H1 (cell line): ENCODE measurements around the gene TBC1D16. TPM values are rescaled to one million over a fixed set of nuclear protein-coding genes. Genes with fewer than 3 reads are reported as not detected.

Source experiments
- SAP30 ChIP-seq: fragments of 300-600 bp; sonication (generic); IDR thresholded peaks from 2 replicates; pipeline ENCODE4 v1.7.1; 2012; ENCODE audit warnings: low read length, moderate library complexity, mild to moderate bottlenecking, inconsistent platforms; ENCODE audit not compliant: insufficient read depth, insufficient replicate concordance
- SIN3A ChIP-seq, 2 experiments: IDR thresholded peaks in 1 of 2; conservative IDR thresholded peaks in 1 of 2; 2 replicates each; pipeline ENCODE4 v1.6.1; 2011 to 2012; ENCODE audit warnings: low read length in 2 of 2, improper control_type of control experiment in 1 of 2, low read depth in 1 of 2, mild to moderate bottlenecking in 1 of 2
- polyA plus RNA-seq, 7 experiments: library from polyadenylated mRNA; depleted of rRNA in 3 of 7; stranded (reverse) in 5 of 7; unstranded in 2 of 7; fragments of >200 nt in 5 of 7; fragments of 200-250 nt in 2 of 7; gene quantifications; 1 replicate in 5 of 7; 2 replicates in 1 of 7; 4 replicates in 1 of 7; pipeline versions ENCODE4 v1.2.1 to v1.2.3, GENCODE V29; 2011 to 2013; ENCODE audit warnings: missing spikeins in 2 of 7, mixed read lengths in 2 of 7
- total RNA-seq: library from RNA; stranded (reverse); fragmentation: NEBNext Ultra II Directional; extraction: Animal tissue kit (Norgen Biotek cat#: 25700); gene quantifications from 2 replicates; pipeline ENCODE4 v1.2.1, GENCODE V29; 2021

TBC1D16 gene
- total and polyA plus RNA-seq, 2 of the 8 experiments (the other 6 are each of a cell fraction or from before 2014, with no cell fraction given), result 21.1 to 109 TPM

- TF ChIP-seq SAP30, result no peak
- TF ChIP-seq SIN3A (conservative IDR thresholded peaks at IDR 0.05 in 1 of 2, IDR thresholded peaks at IDR 0.05 in 1 of 2; ENCODE audit: low read depth in 1 of 2, low read length in 2 of 2), result no peak
Observed at GRCh38 chr17:80010283-80010858, 25.3 kb downstream of the TBC1D16 start (continued).
